ENCODE measurements around the gene REV3L. TPM values are rescaled to one million over a fixed set of nuclear protein-coding genes. Genes with fewer than 3 reads are reported as not detected.

Gene REV3L
- polyA plus RNA-seq, 1 of the 3 experiments (the other 2 are of a cell fraction), result 7.3 TPM

DNA sequence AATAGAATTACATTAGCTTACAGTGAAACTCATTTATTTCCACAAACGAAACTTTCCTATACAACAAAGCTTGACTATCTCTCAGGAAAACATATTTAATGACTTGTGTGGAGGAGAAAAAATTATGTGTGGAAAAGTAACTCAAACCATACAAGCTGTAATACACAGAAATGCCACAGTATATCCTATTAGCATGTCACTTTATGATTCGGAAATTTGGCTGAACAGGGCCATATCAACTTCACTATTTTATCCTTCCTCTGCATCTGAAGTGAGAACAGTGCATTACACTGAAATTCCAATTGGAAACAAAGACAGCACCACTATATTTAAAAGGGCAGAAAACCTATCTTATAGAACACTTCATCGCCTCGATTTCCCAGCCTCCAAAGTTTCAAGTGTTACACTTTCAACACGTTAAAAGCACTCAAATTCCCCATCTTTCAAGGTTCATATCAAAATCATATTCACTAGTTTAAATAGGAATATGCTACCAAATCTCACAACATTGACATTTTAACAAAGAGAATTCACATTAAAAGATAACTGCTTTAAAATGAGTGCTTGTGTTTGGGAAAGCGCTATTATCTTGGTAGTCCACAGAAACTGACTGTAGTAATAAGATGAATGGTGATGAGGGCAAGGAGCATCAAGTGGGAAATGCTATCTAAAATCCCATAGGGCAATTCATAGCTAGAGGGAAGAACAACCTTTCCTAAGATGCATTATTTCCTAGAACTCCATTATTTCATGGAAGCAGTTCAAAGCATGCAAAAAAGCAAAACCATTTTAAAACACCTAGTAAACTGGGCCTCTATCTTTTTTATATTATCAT lies 1.8 kb downstream of the REV3L start:
- Histone ChIP-seq H3K4me2 (peak overlapping the region; percentile 72), H2AFZ (ENCODE audit: low read depth) (no peak overlapping the region), H3K9me2 (no peaks in the 10 kb centered on the region), H3F3A (replicated peaks; ENCODE audit: insufficient read depth) (peaks cover 32% of the 10 kb centered on the region), H4K20me1 (ENCODE audit: insufficient read depth) (peaks cover 21% of the 10 kb centered on the region), H3K36me3 (replicated peaks in 1 of 2; ENCODE audit: control insufficient read depth in 1 of 2, insufficient read depth in 2 of 2, low read length in 1 of 2) (peaks cover 0 to 6% of the 10 kb centered on the region in 2 experiments), H3K79me2 (ENCODE audit: insufficient read depth) (peaks cover 84% of the 10 kb centered on the region), H3K4me1 (ENCODE audit: control insufficient read depth in 1 of 2, insufficient read depth in 2 of 2, low read depth in 1 of 2, low read length in 1 of 2) (peaks cover 24 to 36% of the 10 kb centered on the region in 2 experiments; a peak in 3 of 4 replicates), H3K9ac (peak overlapping the region; percentile 78), H3K27me3 (ENCODE audit: insufficient read depth) (no peaks in the 10 kb centered on the region), H3K27ac (ENCODE audit: low read depth in 2 of 2, low read length in 1 of 2) (peak overlapping the region; percentile 92 to 94; a peak in 3 of 4 replicates), H3K4me3 (ENCODE audit: low read depth in 2 of 2, low read length in 1 of 2) (peak overlapping the region; percentile 81 to 89), H3K9me3 (no peaks in the 10 kb centered on the region; the same call in 1 of the 2 replicates)
- DNase-seq, result no peak
- TF ChIP-seq, protein P1, sequence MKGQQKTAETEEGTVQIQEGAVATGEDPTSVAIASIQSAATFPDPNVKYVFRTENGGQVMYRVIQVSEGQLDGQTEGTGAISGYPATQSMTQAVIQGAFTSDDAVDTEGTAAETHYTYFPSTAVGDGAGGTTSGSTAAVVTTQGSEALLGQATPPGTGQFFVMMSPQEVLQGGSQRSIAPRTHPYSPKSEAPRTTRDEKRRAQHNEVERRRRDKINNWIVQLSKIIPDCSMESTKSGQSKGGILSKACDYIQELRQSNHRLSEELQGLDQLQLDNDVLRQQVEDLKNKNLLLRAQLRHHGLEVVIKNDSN (IDR thresholded peaks at IDR 0.05; ENCODE audit: borderline replicate concordance, low read depth), result no peak
- TF ChIP-seq FOSL2 (IDR thresholded peaks at IDR 0.05; ENCODE audit: borderline replicate concordance, low read depth) (no peak), EP300 (IDR thresholded peaks at IDR 0.05; ENCODE audit: borderline replicate concordance in 1 of 2, low read depth in 1 of 2, low read length in 1 of 2) (no peak), TEAD4 (IDR thresholded peaks at IDR 0.05; ENCODE audit: borderline replicate concordance, insufficient read depth) (no peak), RFX5 (IDR thresholded peaks at IDR 0.05; ENCODE audit: low read length) (no peak), NFIC (IDR thresholded peaks at IDR 0.05; ENCODE audit: borderline replicate concordance) (no peak), RAD21 (IDR thresholded peaks at IDR 0.05; ENCODE audit: low read length) (no peak), NRF1 (IDR thresholded peaks at IDR 0.05; ENCODE audit: low read depth, low read length) (no peak), RXRA (IDR thresholded peaks at IDR 0.05; ENCODE audit: borderline replicate concordance, low read depth) (no peak), PBX3 (IDR thresholded peaks at IDR 0.05) (no peak), MXI1 (IDR thresholded peaks at IDR 0.05; ENCODE audit: low read depth, low read length) (no peak), GATA2 (CRISPR knock-in tag; IDR thresholded peaks at IDR 0.05) (no peak), MAX (IDR thresholded peaks at IDR 0.05; ENCODE audit: low read depth) (no peak), JUND (IDR thresholded peaks at IDR 0.05) (no peak), RCOR1 (IDR thresholded peaks at IDR 0.05; ENCODE audit: low read length) (no peak), SMC3 (IDR thresholded peaks at IDR 0.05; ENCODE audit: low read depth, low read length) (no peak), POLR2AphosphoS5 (IDR thresholded peaks at IDR 0.05; ENCODE audit: low read depth, low read length) (no peak)
- TF ChIP-seq, protein P2, sequence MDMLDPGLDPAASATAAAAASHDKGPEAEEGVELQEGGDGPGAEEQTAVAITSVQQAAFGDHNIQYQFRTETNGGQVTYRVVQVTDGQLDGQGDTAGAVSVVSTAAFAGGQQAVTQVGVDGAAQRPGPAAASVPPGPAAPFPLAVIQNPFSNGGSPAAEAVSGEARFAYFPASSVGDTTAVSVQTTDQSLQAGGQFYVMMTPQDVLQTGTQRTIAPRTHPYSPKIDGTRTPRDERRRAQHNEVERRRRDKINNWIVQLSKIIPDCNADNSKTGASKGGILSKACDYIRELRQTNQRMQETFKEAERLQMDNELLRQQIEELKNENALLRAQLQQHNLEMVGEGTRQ (IDR thresholded peaks at IDR 0.05; ENCODE audit: borderline replicate concordance, low read depth, low read length), result no peak
- TF ChIP-seq, protein P3, sequence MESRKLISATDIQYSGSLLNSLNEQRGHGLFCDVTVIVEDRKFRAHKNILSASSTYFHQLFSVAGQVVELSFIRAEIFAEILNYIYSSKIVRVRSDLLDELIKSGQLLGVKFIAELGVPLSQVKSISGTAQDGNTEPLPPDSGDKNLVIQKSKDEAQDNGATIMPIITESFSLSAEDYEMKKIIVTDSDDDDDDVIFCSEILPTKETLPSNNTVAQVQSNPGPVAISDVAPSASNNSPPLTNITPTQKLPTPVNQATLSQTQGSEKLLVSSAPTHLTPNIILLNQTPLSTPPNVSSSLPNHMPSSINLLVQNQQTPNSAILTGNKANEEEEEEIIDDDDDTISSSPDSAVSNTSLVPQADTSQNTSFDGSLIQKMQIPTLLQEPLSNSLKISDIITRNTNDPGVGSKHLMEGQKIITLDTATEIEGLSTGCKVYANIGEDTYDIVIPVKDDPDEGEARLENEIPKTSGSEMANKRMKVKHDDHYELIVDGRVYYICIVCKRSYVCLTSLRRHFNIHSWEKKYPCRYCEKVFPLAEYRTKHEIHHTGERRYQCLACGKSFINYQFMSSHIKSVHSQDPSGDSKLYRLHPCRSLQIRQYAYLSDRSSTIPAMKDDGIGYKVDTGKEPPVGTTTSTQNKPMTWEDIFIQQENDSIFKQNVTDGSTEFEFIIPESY (IDR thresholded peaks at IDR 0.05; ENCODE audit: borderline replicate concordance, low read depth), result no peak
- WGBS (ENCODE audit: low lambda C conversion rate), result 48% methylated on average over 6 of the region's 6 CpGs
- POLR2A ChIA-PET, result no interaction called here
- CTCF ChIA-PET, result interaction anchor here (0.8 to 1.0 kb wide), 2 partner anchors 14 to 222 kb away, joined by 3 to 4 read pairs; a partner anchor contains a TSS
